RWPE2 (cell line): Measurements from ENCODE around the gene VOPP1.

Source experiments
- ATAC-seq: fragments of 200-7000 bp; cut with Tn5 transposase; 3 replicates; pipeline ENCODE4 v1.9.1; 2021; ENCODE audit warnings: low read depth
- DNase-seq: peaks from one replicate; pipeline ENCODE4 v3.0.0-alpha.2; 2020; ENCODE audit warnings: low spot score
- H3K27ac ChIP-seq: fragments of 450-650 bp; 2 replicates; pipeline ENCODE4 v1.5.1; 2017; ENCODE audit warnings: mild to moderate bottlenecking; ENCODE audit not compliant: poor library complexity, severe bottlenecking
- H3K27me3 ChIP-seq: fragments of 250-450 bp; sonication (Bioruptor Pico); 2 replicates; pipeline ENCODE4 v1.5.1; 2021; ENCODE audit warnings: mild to moderate bottlenecking, moderate library complexity; ENCODE audit not compliant: insufficient read depth, poor library complexity, severe bottlenecking
- H3K36me3 ChIP-seq: fragments of 250-450 bp; sonication (Bioruptor Pico); 2 replicates; pipeline ENCODE4 v1.5.1; 2020; ENCODE audit warnings: low read depth, mild to moderate bottlenecking, moderate library complexity
- H3K4me1 ChIP-seq: fragments of 250-450 bp; sonication (Bioruptor Pico); 2 replicates; pipeline ENCODE4 v1.5.1; 2021; ENCODE audit warnings: mild to moderate bottlenecking, moderate library complexity; ENCODE audit not compliant: insufficient read depth, poor library complexity, severe bottlenecking
- H3K4me3 ChIP-seq: fragments of 250-450 bp; sonication (Bioruptor Pico); 2 replicates; pipeline ENCODE4 v1.5.1; 2021; ENCODE audit warnings: mild to moderate bottlenecking, moderate library complexity; ENCODE audit not compliant: severe bottlenecking
- H3K9me3 ChIP-seq: fragments of 250-450 bp; sonication (Bioruptor Pico); 2 replicates; pipeline ENCODE4 v1.5.1; 2021; ENCODE audit warnings: mild to moderate bottlenecking, moderate library complexity; ENCODE audit not compliant: severe bottlenecking
- CTCF ChIP-seq: fragments of 450-650 bp; IDR thresholded peaks from one replicate; pipeline ENCODE4 v1.5.1; 2017; ENCODE audit warnings: mild to moderate bottlenecking, moderate library complexity; ENCODE audit not compliant: poor library complexity, severe bottlenecking

VOPP1 gene

GRCh38 chr7:55517936-55518689, 54.2 kb downstream of the VOPP1 start:
- Histone ChIP-seq H3K4me1 (no peaks in the 10 kb centered on the region), H3K9me3 (no peaks in the 10 kb centered on the region), H3K4me3 (no peak overlapping the region), H3K36me3 (peaks cover 36% of the 10 kb centered on the region), H3K27ac (no peak overlapping the region), H3K27me3 (no peaks in the 10 kb centered on the region)
- no peak for TF ChIP-seq CTCF
- ATAC-seq: no peak
- no peak for DNase-seq

- ATAC-seq: no peak
- TF ChIP-seq CTCF: no peak
- Histone ChIP-seq H3K27me3 (no peaks in the 10 kb centered on the region), H3K27ac (no peak overlapping the region), H3K9me3 (no peaks in the 10 kb centered on the region), H3K36me3 (peaks cover 36% of the 10 kb centered on the region), H3K4me3 (no peak overlapping the region), H3K4me1 (no peaks in the 10 kb centered on the region)
- DNase-seq: no peak
Measured at GRCh38 chr7:55517191-55517633, 55.1 kb downstream of the VOPP1 start.

GRCh38 chr7:55516409-55516808, 55.9 kb downstream of the VOPP1 start:
- no peaks in the 10 kb centered on the region for H3K27me3 ChIP-seq
- no peak for TF ChIP-seq CTCF
- H3K4me3 ChIP-seq: no peak overlapping the region
- H3K4me1 ChIP-seq: no peaks in the 10 kb centered on the region
- H3K9me3 ChIP-seq: no peaks in the 10 kb centered on the region
- DNase-seq: no peak
- H3K27ac ChIP-seq: no peak overlapping the region
- peaks cover 36% of the 10 kb centered on the region for H3K36me3 ChIP-seq
- no peak for ATAC-seq

GRCh38 chr7:55515569-55516279, 56.6 kb downstream of the VOPP1 start:
- Histone ChIP-seq H3K4me1 (no peaks in the 10 kb centered on the region), H3K36me3 (peaks cover 36% of the 10 kb centered on the region), H3K4me3 (no peak overlapping the region), H3K9me3 (no peaks in the 10 kb centered on the region), H3K27me3 (no peaks in the 10 kb centered on the region), H3K27ac (no peak overlapping the region)
- no peak for ATAC-seq
- no peak for TF ChIP-seq CTCF
- DNase-seq: no peak
